Hepatocyte (in vitro differentiated cells): ENCODE measurements around the gene PTCD2. TPM values are rescaled to one million over a fixed set of nuclear protein-coding genes. Genes with fewer than 3 reads are reported as not detected.

Experiments
- DNase-seq: peaks from one replicate; pipeline ENCODE4 v3.0.0-alpha.2; 2016; ENCODE audit warnings: low spot score
- H2AFZ ChIP-seq: fragments of 200-600 bp; sonication (generic); 2 replicates; pipeline ENCODE4 v1.6.0; 2016; ENCODE audit warnings: antibody characterized with exemption, mild to moderate bottlenecking
- H3K27ac ChIP-seq: fragments of 200-600 bp; sonication (generic); 2 replicates; pipeline ENCODE4 v1.5.1; 2016; ENCODE audit warnings: mild to moderate bottlenecking
- H3K27me3 ChIP-seq: fragments of 200-600 bp; sonication (generic); 2 replicates; pipeline ENCODE4 v1.6.1; 2016
- H3K36me3 ChIP-seq: fragments of 200-600 bp; sonication (generic); replicated peaks from 2 replicates; pipeline ENCODE4 v1.5.1; 2016; ENCODE audit warnings: low read depth; ENCODE audit not compliant: insufficient read depth
- H3K4me1 ChIP-seq: fragments of 200-600 bp; sonication (generic); 2 replicates; pipeline ENCODE4 v1.5.1; 2016; ENCODE audit warnings: mild to moderate bottlenecking, moderate library complexity; ENCODE audit not compliant: insufficient read depth
- H3K4me2 ChIP-seq: fragments of 200-600 bp; sonication (generic); 2 replicates; pipeline ENCODE4 v1.6.0; 2016
- H3K4me3 ChIP-seq: fragments of 200-600 bp; sonication (generic); 2 replicates; pipeline ENCODE4 v1.5.1; 2016; ENCODE audit warnings: mild to moderate bottlenecking
- H3K79me2 ChIP-seq: fragments of 200-600 bp; sonication (generic); 2 replicates; pipeline ENCODE4 v1.6.0; 2017; ENCODE audit warnings: mild to moderate bottlenecking
- H3K9me2 ChIP-seq: fragments of 200-600 bp; sonication (generic); replicated peaks from 2 replicates; pipeline ENCODE4 v1.6.0; 2017; ENCODE audit warnings: mild to moderate bottlenecking; ENCODE audit not compliant: insufficient read depth
- H3K9me3 ChIP-seq: fragments of 200-600 bp; sonication (generic); 2 replicates; pipeline ENCODE4 v1.5.1; 2016; ENCODE audit warnings: low read depth, mild to moderate bottlenecking
- H4K20me1 ChIP-seq: fragments of 200-600 bp; sonication (generic); 2 replicates; pipeline ENCODE4 v1.6.0; 2016; ENCODE audit warnings: mild to moderate bottlenecking; ENCODE audit not compliant: insufficient read depth, poor library complexity, severe bottlenecking
- CTCF ChIP-seq: fragments of 200-600 bp; sonication (generic); IDR thresholded peaks from 2 replicates; pipeline ENCODE4 v1.5.1; 2016; ENCODE audit warnings: antibody characterized with exemption, mild to moderate bottlenecking; ENCODE audit not compliant: poor library complexity
- EZH2 ChIP-seq: fragments of 200-600 bp; sonication (generic); IDR thresholded peaks from 2 replicates; pipeline ENCODE4 v1.6.1; 2016; ENCODE audit warnings: antibody characterized with exemption, mild to moderate bottlenecking, borderline replicate concordance
- EZH2phosphoT487 ChIP-seq: fragments of 200-600 bp; sonication (generic); IDR thresholded peaks from one replicate; pipeline ENCODE4 v1.6.1; 2018; ENCODE audit warnings: antibody characterized with exemption, mild to moderate bottlenecking, low read depth, moderate library complexity; ENCODE audit not compliant: unreplicated experiment, severe bottlenecking
- WGBS: methylation state at CpG from one replicate; pipeline ENCODE4 v1.1.6; 2016; ENCODE audit warnings: low lambda C conversion rate; ENCODE audit errors: missing lambda C conversion rate; 5-methylcytosine and 5-hydroxymethylcytosine counted together
- polyA plus RNA-seq: library from polyadenylated mRNA; unstranded; fragments of >200 nt; fragmentation: Nextera tagmentation; extraction: Ambion mirVana; gene quantifications from 2 replicates; pipeline ENCODE4 v1.2.1, GENCODE V29; 2016
- total RNA-seq: library from RNA; depleted of rRNA; stranded (reverse); fragments of >200 nt; gene quantifications from 2 replicates; pipeline ENCODE4 v1.2.3, GENCODE V29; 2014

Gene PTCD2
- total and polyA plus RNA-seq, 2 experiments from 2014 or later, result 5.8 to 10.5 TPM

- Histone ChIP-seq H3K9me2 (no peaks in the 10 kb centered on the region), H3K79me2 (no peaks in the 10 kb centered on the region), H3K36me3 (no peaks in the 10 kb centered on the region), H3K4me2 (no peak overlapping the region), H4K20me1 (no peaks in the 10 kb centered on the region), H2AFZ (no peak overlapping the region), H3K4me1 (no peaks in the 10 kb centered on the region), H3K27me3 (no peaks in the 10 kb centered on the region), H3K9me3 (no peaks in the 10 kb centered on the region), H3K4me3 (no peak overlapping the region), H3K27ac (no peak overlapping the region)
- 86% methylated on average over 3 of the region's 3 CpGs for WGBS
- DNase-seq, result no peak
- TF ChIP-seq CTCF (no peak), EZH2 (no peak), EZH2phosphoT487 (no peak)
Measured at GRCh38 chr5:72369711-72370110, 49.5 kb downstream of the PTCD2 start.

- no peaks in the 10 kb centered on the region for H3K9me2 ChIP-seq
- no peaks in the 10 kb centered on the region for H3K27me3 ChIP-seq
Measured at GRCh38 chr5:72372331-72372730, 52.2 kb downstream of the PTCD2 start.

GRCh38 chr5:72372923-72373322 lies 52.8 kb downstream of the PTCD2 start:
- Histone ChIP-seq H3K79me2 (no peaks in the 10 kb centered on the region), H3K4me2 (no peak overlapping the region), H4K20me1 (no peaks in the 10 kb centered on the region), H3K27me3 (no peaks in the 10 kb centered on the region), H3K27ac (no peak overlapping the region), H2AFZ (no peak overlapping the region), H3K9me2 (no peaks in the 10 kb centered on the region), H3K36me3 (no peaks in the 10 kb centered on the region), H3K4me3 (no peak overlapping the region), H3K4me1 (no peaks in the 10 kb centered on the region), H3K9me3 (no peaks in the 10 kb centered on the region)
- no peak for TF ChIP-seq EZH2phosphoT487
- no peak for TF ChIP-seq EZH2
- no peak for TF ChIP-seq CTCF
- 98% methylated on average over 4 of the region's 4 CpGs for WGBS
- no peak for DNase-seq

More at GRCh38 chr5:72372331-72372730, 52.2 kb downstream of the PTCD2 start:
- no peak for DNase-seq
- TF ChIP-seq CTCF (no peak), EZH2phosphoT487 (no peak), EZH2 (no peak)
- H4K20me1 ChIP-seq, result no peaks in the 10 kb centered on the region
- no peak overlapping the region for H3K27ac ChIP-seq
- H3K79me2 ChIP-seq, result no peaks in the 10 kb centered on the region
- H3K9me3 ChIP-seq, result no peaks in the 10 kb centered on the region
- 90% methylated on average over 1 of the region's 1 CpG for WGBS
- H2AFZ ChIP-seq, result no peak overlapping the region
- no peaks in the 10 kb centered on the region for H3K36me3 ChIP-seq
- H3K4me2 ChIP-seq, result no peak overlapping the region
- no peaks in the 10 kb centered on the region for H3K4me1 ChIP-seq
- no peak overlapping the region for H3K4me3 ChIP-seq

GRCh38 chr5:72374844-72375243 lies 54.7 kb downstream of the PTCD2 start:
- H3K4me2 ChIP-seq, result no peak overlapping the region

More at GRCh38 chr5:72374844-72375243, 54.7 kb downstream of the PTCD2 start:
- no peaks in the 10 kb centered on the region for H3K79me2 ChIP-seq
- no peak overlapping the region for H2AFZ ChIP-seq
- H4K20me1 ChIP-seq, result no peaks in the 10 kb centered on the region
- no peaks in the 10 kb centered on the region for H3K9me3 ChIP-seq
- no peaks in the 10 kb centered on the region for H3K36me3 ChIP-seq
- TF ChIP-seq CTCF (no peak), EZH2 (no peak), EZH2phosphoT487 (no peak)
- no peaks in the 10 kb centered on the region for H3K4me1 ChIP-seq
- H3K27me3 ChIP-seq, result no peaks in the 10 kb centered on the region
- no peak overlapping the region for H3K27ac ChIP-seq
- WGBS, result 96% methylated on average over 3 of the region's 3 CpGs
- no peak overlapping the region for H3K4me3 ChIP-seq
- no peak for DNase-seq
- no peaks in the 10 kb centered on the region for H3K9me2 ChIP-seq
